ENCODE data around the gene CRPPA.

The CRPPA gene

DNA sequence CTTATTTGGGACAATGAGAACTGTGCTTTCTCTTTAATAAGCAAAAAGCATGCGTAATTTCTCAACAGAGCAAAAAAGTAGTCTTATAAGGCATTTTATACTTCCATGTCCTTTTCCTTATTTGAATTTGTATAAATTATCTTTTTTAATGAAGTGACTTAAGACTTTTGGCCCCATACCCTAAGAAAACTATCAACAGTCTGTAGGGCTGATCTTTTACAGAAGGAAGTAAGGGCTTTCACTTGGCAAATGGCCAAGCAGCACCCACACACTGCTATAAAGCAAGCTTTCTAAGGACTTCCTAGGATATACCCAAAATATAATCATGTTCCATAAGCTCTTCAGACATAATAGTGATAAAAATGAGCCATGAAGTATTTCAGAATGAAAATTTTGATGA lies 3.4 kb downstream of the CRPPA start:
- CTCF ChIA-PET: interaction anchor here (1.9 kb wide), 1 partner anchor 14 kb away, joined by 5 read pairs; no protein-coding TSS in a partner anchor
- Histone ChIP-seq H3K9me3 (ENCODE audit: control extremely low read depth in 1 of 5, control insufficient read depth in 4 of 5, insufficient read depth in 2 of 5, low read depth in 1 of 5, low read length in 4 of 5) (no peaks in the 10 kb centered on the region), H3K4me3 (ENCODE audit: control insufficient read depth in 1 of 7, extremely low read depth in 1 of 7, insufficient read depth in 4 of 7, low read depth in 2 of 7, low read length in 6 of 7) (no peak overlapping the region), H3K27me3 (replicated peaks in 2 of 5; ENCODE audit: control insufficient read depth in 4 of 5, insufficient read depth in 5 of 5, low read length in 4 of 5) (no peaks in the 10 kb centered on the region), H3K4me1 (ENCODE audit: control extremely low read depth in 1 of 4, control insufficient read depth in 4 of 4, insufficient read depth in 4 of 4, low read length in 3 of 4) (peaks cover 8 to 40% (median 24%) of the 10 kb centered on the region in 4 experiments), H3K36me3 (ENCODE audit: control insufficient read depth in 4 of 4, insufficient read depth in 4 of 4, low read length in 3 of 4) (no peaks in the 10 kb centered on the region), H3K27ac (ENCODE audit: insufficient read depth in 1 of 2, low read depth in 1 of 2, low read length in 2 of 2, poor library complexity in 1 of 2, severe bottlenecking in 2 of 2) (no peak overlapping the region)
- POLR2A ChIA-PET: no interaction called here
- no CpG with 5 or more reads among the region's 1 CpG for WGBS (ENCODE audit: insufficient coverage)
- DNase-seq: no peak

DNA sequence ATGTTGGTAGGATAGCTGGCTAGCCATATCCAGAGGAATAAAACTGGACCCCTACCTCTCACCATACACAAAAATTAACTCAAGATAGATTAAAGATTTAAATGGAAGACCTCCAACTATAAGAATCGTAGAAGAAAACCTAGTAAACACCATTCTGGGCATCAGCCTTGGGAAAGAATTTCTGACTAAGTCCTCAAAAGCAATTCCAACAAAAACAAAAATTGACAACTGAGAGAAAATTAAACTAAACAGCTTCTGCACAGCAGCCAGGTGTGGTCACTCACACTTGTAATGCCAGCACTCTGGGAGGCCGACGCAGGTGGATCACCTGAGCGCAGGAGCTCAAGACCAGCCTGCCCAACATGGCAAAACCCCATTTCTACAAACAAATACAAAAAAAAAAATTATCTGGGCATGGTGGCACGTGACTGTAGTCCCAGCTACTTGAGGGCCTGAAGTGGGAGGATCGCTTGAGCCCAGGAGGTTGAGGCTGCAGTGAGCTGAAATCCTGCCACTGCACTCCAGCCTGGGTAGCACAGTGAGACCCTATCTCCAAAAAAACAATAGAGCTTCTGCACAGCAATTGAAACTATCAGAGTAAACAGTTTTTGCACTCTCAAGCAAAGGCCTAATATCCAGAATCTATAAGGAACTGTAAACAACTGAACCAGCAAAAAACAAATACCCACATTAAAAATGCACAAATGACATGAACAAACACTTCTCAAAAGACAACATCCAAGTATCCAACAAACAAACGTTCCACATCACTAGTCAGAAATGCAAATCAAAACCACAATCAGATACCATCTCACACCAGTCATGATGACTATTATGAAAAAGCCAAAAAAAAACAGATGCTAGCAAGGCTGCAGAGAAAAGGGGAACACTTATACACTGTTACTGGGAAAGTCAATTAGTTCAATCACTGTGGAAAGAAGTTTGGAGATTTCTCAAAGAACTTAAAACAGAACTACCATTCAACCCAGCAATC lies 4.8 kb downstream of the CRPPA start:
- no peaks in the 10 kb centered on the region for H3K36me3 ChIP-seq (ENCODE audit: control insufficient read depth in 4 of 4, insufficient read depth in 4 of 4, low read length in 3 of 4)
- no peak overlapping the region for H3K4me3 ChIP-seq (ENCODE audit: control insufficient read depth in 1 of 7, extremely low read depth in 1 of 7, insufficient read depth in 4 of 7, low read depth in 2 of 7, low read length in 6 of 7)
- H3K27me3 ChIP-seq (replicated peaks in 2 of 5; ENCODE audit: control insufficient read depth in 4 of 5, insufficient read depth in 5 of 5, low read length in 4 of 5): no peaks in the 10 kb centered on the region
- peaks cover 5 to 28% (median 18%) of the 10 kb centered on the region in 4 experiments for H3K4me1 ChIP-seq (ENCODE audit: control extremely low read depth in 1 of 4, control insufficient read depth in 4 of 4, insufficient read depth in 4 of 4, low read length in 3 of 4)
- ChIA-PET CTCF (interaction anchor here (1.5 kb wide), 1 partner anchor 10 kb away, joined by 3 read pairs; no protein-coding TSS in a partner anchor), POLR2A (interaction anchor here (0.6 kb wide), 1 partner anchor 1361 kb away, joined by 4 read pairs; no protein-coding TSS in a partner anchor)
- DNase-seq: peak; percentile 75 to 97 (median 91)
- peak overlapping the region in 1 of 2 experiments; percentile 58 for H3K27ac ChIP-seq (ENCODE audit: insufficient read depth in 1 of 2, low read depth in 1 of 2, low read length in 2 of 2, poor library complexity in 1 of 2, severe bottlenecking in 2 of 2)
- no peaks in the 10 kb centered on the region for H3K9me3 ChIP-seq (ENCODE audit: control extremely low read depth in 1 of 5, control insufficient read depth in 4 of 5, insufficient read depth in 2 of 5, low read depth in 1 of 5, low read length in 4 of 5)
- WGBS (ENCODE audit: insufficient coverage): 62% methylated on average over 3 of the region's 7 CpGs

DNA sequence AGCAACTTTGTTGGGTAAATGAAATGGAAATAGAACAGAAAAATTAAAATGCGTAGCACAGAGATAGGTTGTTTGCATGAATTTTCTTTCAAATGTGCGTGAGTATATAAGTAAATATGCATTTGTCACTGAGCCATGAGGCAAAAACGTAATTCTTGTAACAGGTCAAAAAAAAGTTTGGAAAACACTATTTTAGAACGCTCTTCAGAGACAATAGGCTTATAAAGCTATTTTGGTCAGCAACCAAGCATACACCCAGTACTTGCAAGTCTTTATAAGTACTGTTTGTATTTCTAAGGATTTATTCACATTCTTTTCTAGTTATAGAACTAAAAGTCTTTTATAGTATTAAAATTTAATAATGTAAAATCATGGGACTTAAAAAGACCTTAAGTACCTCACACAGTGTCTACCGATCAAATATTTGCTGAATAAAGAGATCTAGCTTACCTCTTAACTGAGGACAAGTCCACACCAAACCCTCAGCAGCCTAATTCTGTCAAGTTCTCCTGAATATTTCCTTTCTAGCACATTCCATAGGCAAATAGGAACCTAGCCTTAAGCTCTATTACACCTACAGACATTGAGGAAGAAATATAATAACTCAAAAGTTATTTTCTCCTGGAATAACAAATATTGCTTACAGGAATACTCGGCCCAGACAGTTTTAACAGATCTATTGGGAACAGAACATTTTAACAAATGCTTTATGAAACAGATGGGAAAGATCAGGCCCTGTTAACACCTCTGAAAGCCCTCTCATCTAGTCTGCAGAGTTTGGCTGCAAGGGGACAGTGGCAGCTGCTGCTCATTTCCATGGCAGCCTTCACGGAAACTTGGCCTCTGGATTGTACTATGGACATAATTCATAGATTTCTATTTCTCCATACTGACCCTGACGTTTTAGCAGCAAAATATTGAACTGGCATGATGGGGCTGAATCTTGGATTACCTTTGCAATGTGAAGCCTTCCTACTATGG lies 8.8 kb downstream of the CRPPA start:
- ChIA-PET POLR2A (no interaction called here), CTCF (interaction anchor here (1.5 kb wide), 1 partner anchor 152 kb away, joined by 5 read pairs; no protein-coding TSS in a partner anchor)
- WGBS (ENCODE audit: insufficient coverage): 92% methylated on average over 4 of the region's 8 CpGs
- no peaks in the 10 kb centered on the region for H3K36me3 ChIP-seq (ENCODE audit: control insufficient read depth in 4 of 4, insufficient read depth in 4 of 4, low read length in 3 of 4)
- H3K9me3 ChIP-seq (ENCODE audit: control extremely low read depth in 1 of 5, control insufficient read depth in 4 of 5, insufficient read depth in 2 of 5, low read depth in 1 of 5, low read length in 4 of 5): no peaks in the 10 kb centered on the region
- H3K4me3 ChIP-seq (ENCODE audit: control insufficient read depth in 1 of 7, extremely low read depth in 1 of 7, insufficient read depth in 4 of 7, low read depth in 2 of 7, low read length in 6 of 7): no peak overlapping the region
- H3K27ac ChIP-seq (ENCODE audit: insufficient read depth in 1 of 2, low read depth in 1 of 2, low read length in 2 of 2, poor library complexity in 1 of 2, severe bottlenecking in 2 of 2): no peak overlapping the region
- no peaks in the 10 kb centered on the region for H3K27me3 ChIP-seq (replicated peaks in 2 of 5; ENCODE audit: control insufficient read depth in 4 of 5, insufficient read depth in 5 of 5, low read length in 4 of 5)
- DNase-seq: no peak
- H3K4me1 ChIP-seq (ENCODE audit: control extremely low read depth in 1 of 4, control insufficient read depth in 4 of 4, insufficient read depth in 4 of 4, low read length in 3 of 4): peaks cover 0 to 13% (median 5%) of the 10 kb centered on the region in 4 experiments

DNA sequence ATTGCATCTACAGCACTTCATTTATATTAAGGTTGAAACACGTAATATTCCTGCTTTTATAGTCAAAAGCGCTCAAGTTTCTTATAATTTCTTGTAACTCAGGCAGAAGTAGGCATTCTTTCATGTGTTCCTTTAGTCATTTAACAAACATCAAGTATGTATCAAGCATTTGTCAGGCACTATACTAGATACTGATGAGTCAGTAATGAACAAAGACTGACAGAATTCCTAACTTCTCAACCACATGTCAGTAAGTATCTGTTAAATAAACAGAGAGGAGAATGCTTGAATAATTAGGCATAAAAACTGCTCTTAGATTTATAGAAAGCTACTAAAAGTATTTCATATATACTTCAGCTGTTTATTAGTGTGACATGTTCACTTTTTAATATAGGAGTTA lies 9.9 kb downstream of the CRPPA start:
- H3K27ac ChIP-seq (ENCODE audit: insufficient read depth in 1 of 2, low read depth in 1 of 2, low read length in 2 of 2, poor library complexity in 1 of 2, severe bottlenecking in 2 of 2): no peak overlapping the region
- WGBS (ENCODE audit: insufficient coverage): no CpG with 5 or more reads among the region's 2 CpGs
- H3K4me3 ChIP-seq (ENCODE audit: control insufficient read depth in 1 of 7, extremely low read depth in 1 of 7, insufficient read depth in 4 of 7, low read depth in 2 of 7, low read length in 6 of 7): no peak overlapping the region
- DNase-seq: no peak
- no peaks in the 10 kb centered on the region for H3K36me3 ChIP-seq (ENCODE audit: control insufficient read depth in 4 of 4, insufficient read depth in 4 of 4, low read length in 3 of 4)
- CTCF ChIA-PET: interaction anchor here (1.2 kb wide), 2 partner anchors 12 to 116 kb away, joined by 3 read pairs; no protein-coding TSS in a partner anchor
- H3K27me3 ChIP-seq (replicated peaks in 2 of 5; ENCODE audit: control insufficient read depth in 4 of 5, insufficient read depth in 5 of 5, low read length in 4 of 5): no peaks in the 10 kb centered on the region
- no peaks in the 10 kb centered on the region for H3K9me3 ChIP-seq (ENCODE audit: control extremely low read depth in 1 of 5, control insufficient read depth in 4 of 5, insufficient read depth in 2 of 5, low read depth in 1 of 5, low read length in 4 of 5)
- peaks cover 0 to 3% (median under 1%) of the 10 kb centered on the region in 4 experiments for H3K4me1 ChIP-seq (ENCODE audit: control extremely low read depth in 1 of 4, control insufficient read depth in 4 of 4, insufficient read depth in 4 of 4, low read length in 3 of 4)
- POLR2A ChIA-PET: no interaction called here

- ChIA-PET POLR2A (no interaction called here), CTCF (interaction anchor here (1.2 to 1.5 kb wide), 3 partner anchors 11 to 19 kb away, joined by 3 to 4 read pairs (median 3); no protein-coding TSS in a partner anchor)
- Histone ChIP-seq H3K4me1 (ENCODE audit: control extremely low read depth in 1 of 4, control insufficient read depth in 4 of 4, insufficient read depth in 4 of 4, low read length in 3 of 4) (peaks cover 0 to 2% (median 0%) of the 10 kb centered on the region in 4 experiments), H3K27me3 (replicated peaks in 2 of 5; ENCODE audit: control insufficient read depth in 4 of 5, insufficient read depth in 5 of 5, low read length in 4 of 5) (no peaks in the 10 kb centered on the region), H3K9me3 (ENCODE audit: control extremely low read depth in 1 of 5, control insufficient read depth in 4 of 5, insufficient read depth in 2 of 5, low read depth in 1 of 5, low read length in 4 of 5) (no peaks in the 10 kb centered on the region), H3K4me3 (ENCODE audit: control insufficient read depth in 1 of 7, extremely low read depth in 1 of 7, insufficient read depth in 4 of 7, low read depth in 2 of 7, low read length in 6 of 7) (no peak overlapping the region), H3K36me3 (ENCODE audit: control insufficient read depth in 4 of 4, insufficient read depth in 4 of 4, low read length in 3 of 4) (no peaks in the 10 kb centered on the region), H3K27ac (ENCODE audit: insufficient read depth in 1 of 2, low read depth in 1 of 2, low read length in 2 of 2, poor library complexity in 1 of 2, severe bottlenecking in 2 of 2) (no peak overlapping the region)
- DNase-seq: no peak
These were observed 11.6 kb downstream of the CRPPA start for GRCh38 chr7:16409777-16410176.

DNA sequence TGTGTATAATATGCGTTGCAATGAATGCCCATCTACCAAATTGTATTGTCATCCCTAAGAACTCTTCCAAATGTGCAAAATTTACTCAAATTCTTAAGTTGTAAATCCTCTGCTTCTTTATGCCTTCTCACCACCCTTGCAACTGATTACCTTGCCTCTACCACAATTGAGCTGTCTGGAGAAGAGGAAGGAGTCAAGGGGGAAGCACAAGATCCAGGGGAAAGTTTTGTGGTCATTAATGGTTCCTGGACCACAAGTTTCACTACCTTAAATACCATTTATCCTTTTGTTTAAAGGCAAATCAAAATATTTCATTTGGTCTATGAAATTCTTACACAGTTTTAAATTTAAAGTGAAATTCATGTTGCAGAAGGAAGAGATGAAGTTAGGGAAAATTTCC lies 16.7 kb downstream of the CRPPA start:
- Histone ChIP-seq H3K27ac (ENCODE audit: insufficient read depth in 1 of 2, low read depth in 1 of 2, low read length in 2 of 2, poor library complexity in 1 of 2, severe bottlenecking in 2 of 2) (no peak overlapping the region), H3K36me3 (ENCODE audit: control insufficient read depth in 4 of 4, insufficient read depth in 4 of 4, low read length in 3 of 4) (peaks cover 0 to 12% (median 6%) of the 10 kb centered on the region in 4 experiments), H3K4me3 (ENCODE audit: control insufficient read depth in 1 of 7, extremely low read depth in 1 of 7, insufficient read depth in 4 of 7, low read depth in 2 of 7, low read length in 6 of 7) (no peak overlapping the region), H3K9me3 (ENCODE audit: control extremely low read depth in 1 of 5, control insufficient read depth in 4 of 5, insufficient read depth in 2 of 5, low read depth in 1 of 5, low read length in 4 of 5) (peaks cover 0 to 28% (median 7%) of the 10 kb centered on the region in 5 experiments), H3K27me3 (replicated peaks in 2 of 5; ENCODE audit: control insufficient read depth in 4 of 5, insufficient read depth in 5 of 5, low read length in 4 of 5) (no peaks in the 10 kb centered on the region), H3K4me1 (ENCODE audit: control extremely low read depth in 1 of 4, control insufficient read depth in 4 of 4, insufficient read depth in 4 of 4, low read length in 3 of 4) (peaks cover 0 to 2% (median 0%) of the 10 kb centered on the region in 4 experiments)
- WGBS (ENCODE audit: insufficient coverage): no CpG with 5 or more reads among the region's 1 CpG
- ChIA-PET CTCF (no interaction called here), POLR2A (interaction anchor here (0.6 kb wide), 1 partner anchor 522 kb away, joined by 7 read pairs; no protein-coding TSS in a partner anchor)
- peak in 2 of 3 donors; percentile 62 to 78 for DNase-seq
